ENCODE measurements around the gene LCE3C. TPM values are rescaled to one million over a fixed set of nuclear protein-coding genes. Genes with fewer than 3 reads are reported as not detected.

LCE3C gene
- not detected in 2 replicates for polyA plus RNA-seq

DNA sequence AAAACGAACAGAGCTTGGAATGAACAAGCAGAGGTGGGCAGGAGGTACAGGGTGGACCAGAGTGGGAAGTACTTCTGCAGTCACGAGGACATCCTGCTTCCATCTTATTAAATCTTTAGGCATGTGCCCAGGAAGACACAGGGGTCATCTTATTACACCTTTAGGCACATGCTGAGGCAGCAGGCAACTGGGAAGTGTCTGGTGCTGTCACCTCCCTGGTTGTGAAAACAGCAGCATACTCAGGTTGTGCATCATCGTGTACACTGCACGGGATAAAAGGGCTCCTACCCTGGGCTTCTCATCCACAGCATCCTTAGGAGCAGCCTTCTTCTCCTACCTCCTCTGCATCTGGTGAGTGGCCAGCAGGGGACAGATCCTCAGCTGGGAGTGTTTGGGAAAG lies at the start of gene LCE3C:
TSS of gene LCE3C (plus strand) at position 301 of the 400 bp plus-strand sequence. CDS start 498 bp downstream, outside the sequence.

DNA sequence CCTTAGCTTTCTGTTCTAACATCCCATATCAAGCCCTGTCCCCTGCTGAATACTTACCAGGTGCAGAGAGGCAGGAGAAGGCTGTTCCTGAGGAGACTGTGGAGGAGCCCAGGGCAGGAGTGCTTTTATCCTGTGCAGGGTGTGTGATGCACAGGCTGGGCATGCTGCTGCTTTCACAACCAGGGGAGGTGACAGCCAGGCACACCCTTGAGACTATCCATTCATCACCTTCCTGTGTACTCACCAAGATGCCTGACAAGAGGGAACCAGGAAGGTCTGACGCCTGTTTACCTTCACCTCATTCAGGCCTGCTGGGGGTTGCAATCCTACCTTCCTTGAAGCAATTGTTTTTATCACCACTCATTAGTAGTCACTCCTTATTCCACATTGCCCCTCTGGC lies 33.4 kb upstream of the LCE3C start, which contains the start of gene LCE3E:
TSS of gene LCE3E (minus strand) at position 100 of the 400 bp plus-strand sequence. CDS start 572 bp downstream, outside the sequence.

GRCh38 chr1:152580433-152580832 lies 19.6 kb upstream of the LCE3C start, which contains the start of gene LCE3D:
Gene LCE3D, minus strand, starts transcription at chr1:152580516. Its CDS starts 580 bp downstream, at chr1:152579936.

DNA sequence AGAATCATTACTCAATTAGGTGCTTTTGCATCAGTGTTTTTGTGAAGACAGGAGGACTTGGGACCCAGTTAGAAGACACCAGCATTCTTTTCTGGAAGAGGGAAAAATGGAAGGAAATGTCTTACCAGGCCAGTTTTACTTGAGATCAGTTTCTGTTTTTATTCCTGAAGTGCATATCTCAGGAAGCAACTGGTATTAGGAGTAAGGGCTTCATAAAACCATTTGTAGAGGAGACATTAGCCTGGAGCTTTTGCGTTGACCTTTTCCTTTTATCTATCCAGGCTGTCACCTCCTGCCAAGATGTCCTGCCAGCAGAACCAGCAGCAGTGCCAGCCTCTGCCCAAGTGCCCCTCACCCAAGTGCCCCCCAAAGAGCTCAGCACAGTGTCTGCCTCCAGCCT lies 13.5 kb downstream of the LCE3C start, which contains the start of gene LCE3B:
TSS of gene LCE3B (plus strand) at position 301 of the 400 bp plus-strand sequence. CDS start at position 301, 0 bp downstream.

GRCh38 chr1:152622803-152623202 lies 22.8 kb downstream of the LCE3C start, which contains the start of gene LCE3A:
Gene LCE3A, minus strand, starts transcription at chr1:152623103. Its CDS starts 0 bp downstream, at chr1:152623103.

Other genes with a start within 250 kb of the LCE3C start
- not detected in 2 replicates for gene FLG2, start 240.2 kb upstream of the LCE3C start, polyA plus RNA-seq
- gene CRNN, start 186.0 kb upstream of the LCE3C start, polyA plus RNA-seq: not detected in 2 replicates
- not detected in 2 replicates for gene LCE5A, start 89.4 kb upstream of the LCE3C start, polyA plus RNA-seq
- not detected in 2 replicates for gene CRCT1, start 85.8 kb upstream of the LCE3C start, polyA plus RNA-seq
- not detected in 2 replicates for gene LCE3E, start 33.5 kb upstream of the LCE3C start, polyA plus RNA-seq
- gene LCE3D, start 19.7 kb upstream of the LCE3C start, polyA plus RNA-seq: not detected in 2 replicates
- gene LCE3B, start 13.6 kb downstream of the LCE3C start, polyA plus RNA-seq: not detected in 2 replicates
- not detected in 2 replicates for gene LCE3A, start 22.9 kb downstream of the LCE3C start, polyA plus RNA-seq
- gene LCE2D, start 63.1 kb downstream of the LCE3C start, polyA plus RNA-seq: not detected in 2 replicates
- gene LCE2C, start 75.0 kb downstream of the LCE3C start, polyA plus RNA-seq: not detected in 2 replicates
- not detected in 2 replicates for gene LCE2B, start 85.9 kb downstream of the LCE3C start, polyA plus RNA-seq
- gene LCE2A, start 98.1 kb downstream of the LCE3C start, polyA plus RNA-seq: not detected in 2 replicates
- gene LCE4A, start 107.9 kb downstream of the LCE3C start, polyA plus RNA-seq: not detected in 2 replicates
- gene KPRP, start 157.8 kb downstream of the LCE3C start, polyA plus RNA-seq: not detected in 2 replicates
- not detected in 2 replicates for gene LCE1F, start 174.9 kb downstream of the LCE3C start, polyA plus RNA-seq
- gene LCE1E, start 186.0 kb downstream of the LCE3C start, polyA plus RNA-seq: not detected in 2 replicates
- not detected in 2 replicates for gene LCE1D, start 196.5 kb downstream of the LCE3C start, polyA plus RNA-seq
- gene LCE1C, start 206.4 kb downstream of the LCE3C start, polyA plus RNA-seq: not detected in 2 replicates
- gene LCE1B, start 211.7 kb downstream of the LCE3C start, polyA plus RNA-seq: not detected in 2 replicates
- not detected in 2 replicates for gene LCE1A, start 227.2 kb downstream of the LCE3C start, polyA plus RNA-seq
- not detected in 2 replicates for gene LCE6A, start 242.6 kb downstream of the LCE3C start, polyA plus RNA-seq

Measured in Purkinje cell (primary cell).